HEK293T (cell line): ENCODE measurements around the gene SHISA9.

Experiments used
- ARNT ChIP-seq: fragments of 450-650 bp; IDR thresholded peaks from 2 replicates; pipeline ENCODE4 v1.6.1; 2017; ENCODE audit warnings: mild to moderate bottlenecking
- FOXA1 ChIP-seq: fragments of 450-650 bp; IDR thresholded peaks from 2 replicates; pipeline ENCODE4 v1.6.1; 2016; ENCODE audit warnings: mild to moderate bottlenecking
- FOXM1 ChIP-seq: fragments of 450-650 bp; IDR thresholded peaks from 2 replicates; pipeline ENCODE4 v1.6.1; 2017; ENCODE audit warnings: mild to moderate bottlenecking, borderline replicate concordance
- TARDBP ChIP-seq: fragments of 450-650 bp; IDR thresholded peaks from 2 replicates; pipeline ENCODE4 v1.6.1; 2016

DNA sequence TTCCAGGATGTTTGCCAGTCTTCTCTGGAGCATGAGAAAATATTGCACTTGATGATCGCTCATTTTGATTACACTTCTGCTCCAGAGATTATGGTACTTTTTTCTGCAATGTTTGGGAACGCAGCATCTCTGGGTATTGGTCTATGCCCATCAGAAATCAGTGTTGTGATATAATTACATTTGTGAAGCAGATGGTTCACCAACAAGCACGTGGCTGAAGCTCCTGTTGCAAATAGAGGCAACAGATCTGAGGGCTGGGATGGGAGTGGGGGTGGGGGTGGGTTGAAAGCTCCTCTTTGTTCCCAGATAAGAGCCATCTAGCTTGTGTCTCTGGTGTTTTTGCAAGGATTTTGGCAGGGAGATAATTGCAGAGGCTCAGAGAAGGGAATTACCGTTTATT lies 252.3 kb downstream of the SHISA9 start:
- no peak for TF ChIP-seq TARDBP
- TF ChIP-seq FOXM1 = no peak
- TF ChIP-seq ARNT = no peak
- TF ChIP-seq FOXA1 = no peak
